Stimulated activated CD4-positive, alpha-beta T cell treated with anti-CD3 and anti-CD28 coated beads, Interleukin-4, amount 100 ng/mL, for 24 hours (primary cell): ENCODE measurements around the gene GPBP1.
"Not testable (repeated sequence)": the region's sequence is repeated elsewhere in the genome, so short reads cannot be mapped to it uniquely, and the experiment has no call there.

Experiments
- DNase-seq: peaks from one replicate; pipeline ENCODE4 v3.0.0-alpha.2; 2020

Gene GPBP1

GRCh38 chr5:57173319-57174127 is at the start of gene GPBP1:
TSS of gene GPBP1 (plus strand) at chr5:57174059. CDS start at chr5:57214131, 40,072 bp downstream.
- peak; percentile 99 for DNase-seq

- DNase-seq = no peak
These were observed 45.5 kb upstream of the GPBP1 start for GRCh38 chr5:57128325-57128724.

GRCh38 chr5:57133574-57133973 is 40.3 kb upstream of the GPBP1 start:
- DNase-seq = no peak

- no peak for DNase-seq
These were observed 36.5 kb upstream of the GPBP1 start for GRCh38 chr5:57137401-57137800.

- DNase-seq = no peak
These were observed 21.5 kb upstream of the GPBP1 start for GRCh38 chr5:57152316-57152715.

- no peak for DNase-seq
These were observed 18.8 kb upstream of the GPBP1 start for GRCh38 chr5:57155033-57155432.

- no peak for DNase-seq
These were observed 16.7 kb upstream of the GPBP1 start for GRCh38 chr5:57157131-57157530.

GRCh38 chr5:57157666-57158065 is 16.2 kb upstream of the GPBP1 start:
- DNase-seq = no peak

- no peak for DNase-seq
These were observed 10.3 kb upstream of the GPBP1 start for GRCh38 chr5:57163553-57164006.

- no peak for DNase-seq
These were observed 9.7 kb upstream of the GPBP1 start for GRCh38 chr5:57164124-57164523.

- DNase-seq = not testable (repeated sequence)
These were observed 8.7 kb upstream of the GPBP1 start for GRCh38 chr5:57165171-57165570.

GRCh38 chr5:57166276-57166675 is 7.6 kb upstream of the GPBP1 start:
- DNase-seq = no peak

GRCh38 chr5:57167201-57167600 is 6.7 kb upstream of the GPBP1 start:
- no peak for DNase-seq

GRCh38 chr5:57170116-57170515 is 3.7 kb upstream of the GPBP1 start:
- DNase-seq = not testable (repeated sequence)

GRCh38 chr5:57171816-57172465 is 1.9 kb upstream of the GPBP1 start:
- DNase-seq = peak; percentile 38

GRCh38 chr5:57172466-57173318 is 1.2 kb upstream of the GPBP1 start:
- no peak for DNase-seq

- DNase-seq = peak; percentile 35
These were observed 450 bp downstream of the GPBP1 start for GRCh38 chr5:57174128-57174889.

GRCh38 chr5:57174890-57175510 is 1.1 kb downstream of the GPBP1 start:
- DNase-seq = no peak

GRCh38 chr5:57175551-57176309 is 1.9 kb downstream of the GPBP1 start:
- peak; percentile 64 for DNase-seq

- DNase-seq = no peak
These were observed 2.5 kb downstream of the GPBP1 start for GRCh38 chr5:57176350-57176857.
